ENCODE measurements around the gene PRICKLE2.

- TF ChIP-seq CTCF (IDR thresholded peaks at IDR 0.05) (no peak), POLR2A (IDR thresholded peaks at IDR 0.05) (no peak)
Measured at GRCh38 chr3:64070704-64071103, 154.6 kb downstream of the PRICKLE2 start.

All from testis (tissue), 2 donors.